Measurements from ENCODE around the gene FUT8. TPM values are rescaled to one million over a fixed set of nuclear protein-coding genes. Genes with fewer than 3 reads are reported as not detected.

FUT8 gene
- total RNA-seq, 1 experiment from 2014 or later = 27.6 TPM

DNA sequence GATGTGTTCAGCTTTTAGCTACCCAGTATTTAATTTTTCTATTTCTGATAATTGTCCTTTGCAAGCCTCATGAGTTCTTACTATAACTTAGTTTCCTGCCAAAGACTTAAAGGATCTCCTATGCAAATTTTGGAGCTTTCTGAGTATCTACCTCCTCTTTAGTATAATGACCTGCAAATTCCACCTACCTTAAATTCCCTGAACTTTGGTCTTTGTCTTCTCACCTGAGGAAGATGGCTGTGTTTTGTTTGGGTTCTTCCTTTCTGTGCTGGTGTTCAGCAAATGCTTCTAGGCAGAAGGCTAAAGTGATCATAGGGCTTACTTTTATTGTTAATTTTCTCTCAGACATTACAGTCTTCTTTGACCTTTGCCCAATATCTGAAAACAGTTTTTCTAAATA, 142.8 kb downstream of the FUT8 start:
- DNase-seq (ENCODE audit: low spot score) = no peak

DNA sequence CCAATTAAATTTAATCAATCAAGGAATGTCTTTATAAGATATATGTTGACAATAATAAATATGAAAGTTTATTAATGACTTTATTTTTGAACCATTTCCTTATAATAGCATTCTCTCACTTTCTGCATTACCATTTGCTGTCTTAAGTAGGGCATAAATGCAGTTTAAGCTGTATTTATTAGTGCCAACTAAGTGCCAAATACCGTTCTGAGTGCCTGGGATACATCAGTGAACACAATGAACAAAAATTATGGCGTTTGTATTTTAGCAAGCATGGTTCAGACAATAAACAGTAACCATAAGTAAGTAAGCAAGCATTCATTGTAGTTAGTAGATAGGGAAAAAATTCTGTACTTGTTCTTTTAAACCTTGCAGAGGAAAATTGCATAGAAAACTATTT, 145.8 kb downstream of the FUT8 start:
- no peak for DNase-seq (ENCODE audit: low spot score)

GRCh38 chr14:65560340-65561027, 148.0 kb downstream of the FUT8 start:
- peak; percentile 2 for DNase-seq (ENCODE audit: low spot score)

DNA sequence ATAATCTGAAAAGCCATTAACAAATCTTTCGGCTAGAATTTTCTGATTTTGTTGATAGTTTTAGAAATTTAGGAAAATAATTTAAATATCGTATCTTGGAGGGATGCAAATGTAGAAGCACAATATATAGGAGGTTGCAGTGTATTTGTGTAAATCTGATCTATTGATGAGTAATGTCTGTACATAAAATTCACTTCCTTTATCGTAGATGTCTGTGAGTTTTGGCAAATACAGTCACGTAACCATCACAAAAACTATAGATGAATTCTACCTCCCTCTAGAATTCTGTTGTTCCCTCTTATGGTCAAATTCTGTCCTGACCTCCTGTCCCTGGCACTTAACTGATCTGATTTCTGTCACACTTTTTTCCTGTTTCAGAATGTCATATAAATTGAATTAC, 151.8 kb downstream of the FUT8 start:
- DNase-seq (ENCODE audit: low spot score) = no peak

- no peak for DNase-seq (ENCODE audit: low spot score)
Observed at GRCh38 chr14:65565948-65566347, 153.4 kb downstream of the FUT8 start.

DNA sequence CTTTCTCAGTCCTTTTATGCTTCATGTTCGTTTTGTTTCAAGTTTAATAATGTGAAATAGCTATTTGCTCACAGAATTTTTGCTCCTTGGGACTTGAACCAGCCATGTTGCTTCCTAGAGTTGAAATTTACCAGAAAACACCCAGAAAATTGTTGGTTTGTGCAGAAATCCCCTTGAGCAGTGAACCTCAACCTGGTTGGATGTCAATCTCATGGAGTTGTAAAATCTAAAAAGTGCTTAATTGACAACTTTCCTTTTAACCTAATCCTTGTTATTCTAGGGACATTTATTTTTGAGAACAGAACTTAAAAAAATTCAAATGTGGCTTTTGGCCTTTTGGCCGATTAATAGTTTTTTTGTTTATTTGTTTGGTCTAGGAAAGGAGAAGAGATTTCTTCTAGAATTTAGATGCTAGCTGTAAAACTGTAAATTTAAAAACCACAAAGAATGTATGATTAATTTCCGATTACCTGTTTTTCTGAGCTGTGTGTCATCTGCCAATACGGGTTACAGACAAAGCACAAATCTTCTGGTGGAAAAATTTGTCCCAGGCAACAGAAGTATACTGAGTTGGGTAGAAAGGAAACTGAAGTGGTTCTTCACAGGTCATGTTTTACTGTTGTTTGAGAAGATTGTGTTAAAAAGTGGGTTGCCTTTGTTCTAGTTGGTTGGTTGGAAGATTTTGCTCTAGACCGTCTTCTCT, 154.4 kb downstream of the FUT8 start:
- DNase-seq (ENCODE audit: low spot score) = no peak

GRCh38 chr14:65574611-65575010, 162.1 kb downstream of the FUT8 start:
- no peak for DNase-seq (ENCODE audit: low spot score)

- no peak for DNase-seq (ENCODE audit: low spot score)
Observed at GRCh38 chr14:65575389-65575788, 162.9 kb downstream of the FUT8 start.

DNA sequence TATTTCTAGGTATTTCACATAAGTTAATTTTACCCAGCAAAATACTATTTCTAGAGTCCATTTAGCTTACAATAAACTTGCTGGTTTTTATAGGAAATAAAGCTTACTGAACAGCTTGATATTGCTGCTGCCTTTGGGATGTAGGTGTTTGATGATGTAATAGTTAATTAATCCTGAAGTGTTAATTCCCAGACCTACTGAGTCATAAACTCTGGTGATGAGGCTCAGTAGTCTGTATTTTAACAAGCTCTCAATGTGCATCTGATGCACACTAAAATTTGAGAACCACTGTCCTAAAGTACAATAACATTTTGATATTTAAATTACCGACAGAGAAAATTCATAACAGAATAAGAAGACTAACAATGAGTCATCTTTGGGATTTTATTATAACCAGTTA, 168.4 kb downstream of the FUT8 start:
- no peak for DNase-seq (ENCODE audit: low spot score)

GRCh38 chr14:65581378-65581777, 168.8 kb downstream of the FUT8 start:
- no peak for DNase-seq (ENCODE audit: low spot score)

DNA sequence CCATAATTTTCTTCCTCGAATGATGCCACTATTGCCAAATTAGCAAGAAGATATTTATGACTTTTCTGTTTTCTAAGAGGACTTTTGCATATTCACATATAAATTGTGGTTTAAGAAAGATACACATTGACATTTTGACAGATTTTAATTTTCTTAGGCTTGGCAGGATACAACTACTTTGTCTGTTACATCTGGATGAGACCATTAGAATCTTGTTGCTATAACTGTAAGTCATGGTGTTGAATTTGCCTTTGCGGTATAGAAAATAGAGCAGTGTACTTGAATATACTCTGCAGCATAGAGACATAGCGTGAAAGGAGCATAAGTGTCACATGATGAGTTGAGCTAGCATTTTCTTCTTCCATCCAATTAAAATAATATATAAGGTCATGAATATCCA, 169.3 kb downstream of the FUT8 start:
- DNase-seq (ENCODE audit: low spot score) = no peak

GRCh38 chr14:65585216-65585615, 172.7 kb downstream of the FUT8 start:
- no peak for DNase-seq (ENCODE audit: low spot score)

GRCh38 chr14:65588426-65589140, 176.1 kb downstream of the FUT8 start:
- DNase-seq (ENCODE audit: low spot score) = no peak

DNA sequence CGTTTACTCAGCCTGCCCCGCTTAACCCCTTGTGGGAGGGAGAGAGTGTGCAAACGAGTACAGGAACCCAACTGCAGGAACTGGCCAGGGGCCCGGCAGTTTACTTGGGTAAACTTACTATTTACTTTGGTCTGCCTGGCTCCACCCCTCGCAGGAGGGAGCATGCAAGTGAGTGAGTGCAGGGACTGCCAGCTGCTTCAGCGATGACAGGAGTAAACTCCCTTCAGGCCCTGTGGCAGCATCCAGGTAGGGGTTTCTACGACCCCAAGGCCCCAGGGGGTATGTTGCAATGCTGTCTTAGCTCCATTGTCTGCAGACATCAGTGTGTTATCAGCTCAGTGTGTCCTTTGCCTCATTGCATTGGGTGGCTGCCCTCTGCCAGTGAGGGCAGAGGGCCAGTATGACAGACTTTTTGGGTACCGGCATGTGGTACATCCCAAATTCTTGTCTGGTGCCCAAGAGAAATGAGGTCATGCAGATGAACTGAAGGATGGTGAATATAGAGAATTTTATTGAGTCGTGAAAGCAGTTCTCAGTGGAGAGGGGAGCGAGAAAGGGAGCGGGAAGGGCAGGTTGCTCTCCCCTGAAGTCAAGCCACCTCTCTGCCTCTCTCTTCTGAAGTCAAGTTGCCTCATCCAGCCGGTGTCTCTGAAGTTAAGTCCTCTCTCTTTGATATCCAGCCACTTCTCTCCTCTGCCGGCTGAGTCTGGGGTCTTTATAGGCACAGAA, 181.8 kb downstream of the FUT8 start:
- no peak for DNase-seq (ENCODE audit: low spot score)

GRCh38 chr14:65594882-65595237, 182.3 kb downstream of the FUT8 start:
- DNase-seq (ENCODE audit: low spot score) = no peak

GRCh38 chr14:65599375-65599774, 186.8 kb downstream of the FUT8 start:
- DNase-seq (ENCODE audit: low spot score) = no peak

DNA sequence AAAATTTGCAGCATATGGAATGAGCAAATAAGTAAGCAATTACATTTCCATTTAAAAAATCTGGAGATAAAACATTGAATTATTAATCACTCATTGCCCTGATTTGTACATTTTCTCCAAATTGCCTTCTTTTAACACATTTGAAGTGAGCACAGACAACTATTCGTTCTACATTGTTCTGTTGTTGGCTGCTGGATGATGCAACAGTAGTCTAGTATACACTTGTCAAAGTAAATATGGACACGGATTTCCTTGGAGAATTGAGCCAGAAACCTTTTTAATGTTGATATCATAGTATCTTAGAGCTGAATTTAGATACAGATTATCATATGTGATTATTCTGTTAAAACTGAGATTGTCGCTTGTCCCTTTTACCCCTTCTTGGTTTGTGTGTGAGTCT, 188.2 kb downstream of the FUT8 start:
- no peak for DNase-seq (ENCODE audit: low spot score)

DNA sequence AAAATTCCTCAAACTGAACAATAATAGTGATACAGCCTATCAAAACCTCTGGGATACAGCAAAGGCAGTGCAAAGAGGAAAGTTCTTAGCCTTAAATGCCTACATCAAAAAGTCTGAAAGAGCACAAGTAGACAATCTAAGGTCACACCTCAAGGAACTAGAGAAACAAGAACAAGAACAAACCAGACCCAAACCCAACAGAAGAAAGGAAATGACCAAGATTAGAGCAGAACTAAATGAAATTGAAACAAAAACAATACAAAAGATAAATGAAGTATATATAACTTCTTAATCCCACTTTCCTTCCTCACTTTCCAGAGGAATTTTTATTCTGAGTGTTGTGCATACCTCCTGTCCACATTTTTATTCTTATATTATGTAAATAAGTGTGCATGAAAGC, 192.0 kb downstream of the FUT8 start:
- no peak for DNase-seq (ENCODE audit: low spot score)

- DNase-seq (ENCODE audit: low spot score) = no peak
Observed at GRCh38 chr14:65604936-65605335, 192.4 kb downstream of the FUT8 start.

DNA sequence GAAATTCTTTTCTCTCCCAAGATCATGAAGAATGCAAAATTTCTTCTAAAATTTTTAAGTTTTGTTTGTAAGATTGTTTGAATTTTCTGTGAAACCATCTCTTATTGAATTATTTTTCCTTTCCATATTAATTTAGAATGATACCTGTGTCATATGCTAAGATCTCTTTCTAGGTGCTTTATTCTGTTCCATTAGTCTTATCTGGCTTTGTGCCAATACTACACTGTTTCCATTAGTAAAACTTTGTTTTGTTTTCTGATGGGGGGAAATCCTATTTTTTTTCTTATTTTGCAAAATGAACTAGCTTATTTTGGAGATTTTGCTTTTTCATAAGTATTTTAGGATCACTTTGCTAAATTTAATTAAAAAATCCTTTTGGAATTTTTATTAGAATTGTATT, 193.9 kb downstream of the FUT8 start:
- DNase-seq (ENCODE audit: low spot score) = no peak

GRCh38 chr14:65613131-65613650, 200.7 kb downstream of the FUT8 start:
- DNase-seq (ENCODE audit: low spot score) = no peak

GRCh38 chr14:65618996-65619395, 206.5 kb downstream of the FUT8 start:
- no peak for DNase-seq (ENCODE audit: low spot score)
